Thyroid gland (tissue), 4 donors: Measurements from ENCODE around the gene QPCT. TPM values are rescaled to one million over a fixed set of nuclear protein-coding genes. Genes with fewer than 3 reads are reported as not detected.

Source experiments
- DNase-seq, 2 donors: peaks; one replicate each; pipeline ENCODE4 v3.0.0-alpha.2; 2019
- H3K27ac ChIP-seq, 3 donors: fragments of 200-600 bp; sonication (generic); 1 replicate in 2 of 3; 2 replicates in 1 of 3; pipeline ENCODE4 v1.5.1; 2016 to 2019; ENCODE audit warnings: mild to moderate bottlenecking in 1 of 3, moderate library complexity in 1 of 3
- H3K27me3 ChIP-seq: fragments of 200-600 bp; sonication (generic); one replicate; pipeline ENCODE4 v1.5.1; 2019
- H3K36me3 ChIP-seq, 2 donors: fragments of 200-600 bp; sonication (generic); one replicate each; pipeline ENCODE4 v1.5.1; 2016 to 2019
- H3K4me1 ChIP-seq, 2 donors: fragments of 200-600 bp; sonication (generic); one replicate each; pipeline ENCODE4 v1.5.1; 2017 to 2019
- H3K4me3 ChIP-seq, 3 donors: fragments of 200-600 bp; sonication (generic); replicated peaks in 1 of 3; 1 replicate in 2 of 3; 2 replicates in 1 of 3; pipeline ENCODE4 v1.5.1; 2016; ENCODE audit warnings: mild to moderate bottlenecking in 1 of 3
- H3K9me3 ChIP-seq: fragments of 200-600 bp; sonication (generic); one replicate; pipeline ENCODE4 v1.5.1; 2017
- CTCF ChIP-seq, 6 experiments: fragments of 200-600 bp in 3 of 6; fragments of 450-650 bp in 3 of 6; sonication (generic) in 3 of 6; IDR thresholded peaks; one replicate each; pipeline ENCODE4 v1.5.1; 2016 to 2019; ENCODE audit warnings: antibody characterized with exemption in 6 of 6, mild to moderate bottlenecking in 2 of 6, inconsistent platforms in 1 of 6, moderate library complexity in 1 of 6
- POLR2A ChIP-seq, 2 donors: fragments of 450-650 bp; IDR thresholded peaks; one replicate each; pipeline ENCODE4 v1.6.1; 2017; ENCODE audit warnings: antibody characterized with exemption in 2 of 2, mild to moderate bottlenecking in 2 of 2, moderate library complexity in 1 of 2
- WGBS, 2 donors: methylation state at CpG; one replicate each; pipeline ENCODE4 v1.1.5; 2017; 5-methylcytosine and 5-hydroxymethylcytosine counted together
- intact Hi-C: fragments of 100-400 bp; cut with DNase I; formaldehyde crosslinking; loops from one replicate; pipeline ENCODE4 v1.15.1; 2023
- total RNA-seq, 4 donors: library from RNA; depleted of rRNA; stranded (reverse); fragments of >200 nt; gene quantifications; one replicate each; pipeline ENCODE4 v1.2.3, GENCODE V29; 2016

QPCT gene
- total RNA-seq, 4 donors from 2014 or later, result 1.0 to 6.0 (median 4.3) TPM

- H3K27ac ChIP-seq, result no peak overlapping the region
- H3K4me3 ChIP-seq, result no peak overlapping the region
- H3K9me3 ChIP-seq, result no peaks in the 10 kb centered on the region
- no peaks in the 10 kb centered on the region for H3K4me1 ChIP-seq
- TF ChIP-seq POLR2A (IDR thresholded peaks at IDR 0.05) (no peak), CTCF (IDR thresholded peaks at IDR 0.05) (peak; percentile 69 to 97 (median 86))
- WGBS, 2 donors, result 28 to 31% methylated on average over 8 of the region's 8 CpGs
- peak in 1 of 2 donors; percentile 8 for DNase-seq
- intact Hi-C loops, result loop anchor here (5.0 kb wide), 1 partner anchor 423 kb away; no protein-coding TSS in a partner anchor
- no peaks in the 10 kb centered on the region for H3K36me3 ChIP-seq
- no peaks in the 10 kb centered on the region for H3K27me3 ChIP-seq
Observed at GRCh38 chr2:37414470-37414949, 70.1 kb downstream of the QPCT start.

- Histone ChIP-seq H3K27ac (no peak overlapping the region), H3K9me3 (no peaks in the 10 kb centered on the region), H3K4me1 (no peaks in the 10 kb centered on the region), H3K36me3 (no peaks in the 10 kb centered on the region), H3K27me3 (no peaks in the 10 kb centered on the region), H3K4me3 (no peak overlapping the region)
- TF ChIP-seq POLR2A (IDR thresholded peaks at IDR 0.05) (no peak), CTCF (IDR thresholded peaks at IDR 0.05) (no peak)
- 88 to 89% methylated on average over 7 of the region's 7 CpGs for WGBS, 2 donors
- DNase-seq, result no peak
- intact Hi-C loops, result no loop called here
Observed at GRCh38 chr2:37415128-37415820, 70.8 kb downstream of the QPCT start.

DNA sequence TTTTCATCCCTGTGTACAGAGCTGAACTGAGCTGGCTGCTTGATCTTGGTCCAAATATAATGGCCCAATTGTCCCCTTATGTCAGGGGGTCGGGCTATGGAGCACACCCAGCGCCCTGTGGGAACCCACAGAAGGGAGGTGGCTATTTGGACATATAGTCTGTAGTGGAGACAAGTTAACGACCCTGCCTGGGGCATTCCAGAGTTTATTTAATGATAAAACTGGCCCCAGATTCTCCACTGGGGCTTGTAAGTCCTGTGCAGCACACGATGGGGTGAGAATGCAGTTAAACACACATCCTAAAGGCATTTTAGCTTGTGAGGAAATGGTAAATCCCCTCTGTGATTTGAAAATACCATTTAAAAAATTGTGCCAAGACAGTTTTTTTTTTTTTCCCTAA lies 72.9 kb downstream of the QPCT start:
- Histone ChIP-seq H3K9me3 (no peaks in the 10 kb centered on the region), H3K27me3 (no peaks in the 10 kb centered on the region), H3K36me3 (no peaks in the 10 kb centered on the region), H3K4me1 (no peaks in the 10 kb centered on the region), H3K4me3 (no peak overlapping the region), H3K27ac (no peak overlapping the region)
- intact Hi-C loops, result no loop called here
- TF ChIP-seq CTCF (IDR thresholded peaks at IDR 0.05) (no peak), POLR2A (IDR thresholded peaks at IDR 0.05) (no peak)
- WGBS, 2 donors, result 59 to 63% methylated on average over 3 to 4 of the region's 4 CpGs
- DNase-seq, result no peak

GRCh38 chr2:37418956-37419355 lies 74.5 kb downstream of the QPCT start:
- WGBS, 2 donors, result 94 to 96% methylated on average over 6 of the region's 6 CpGs
- no peaks in the 10 kb centered on the region for H3K27me3 ChIP-seq
- H3K4me1 ChIP-seq, result no peaks in the 10 kb centered on the region
- H3K9me3 ChIP-seq, result no peaks in the 10 kb centered on the region
- H3K4me3 ChIP-seq, result no peak overlapping the region
- intact Hi-C loops, result no loop called here
- TF ChIP-seq CTCF (IDR thresholded peaks at IDR 0.05), result no peak
- TF ChIP-seq POLR2A (IDR thresholded peaks at IDR 0.05), result no peak
- no peak overlapping the region for H3K27ac ChIP-seq
- no peak for DNase-seq
- no peaks in the 10 kb centered on the region for H3K36me3 ChIP-seq

GRCh38 chr2:37421686-37422085 lies 77.3 kb downstream of the QPCT start:
- no peak overlapping the region for H3K4me3 ChIP-seq
- H3K4me1 ChIP-seq, result no peaks in the 10 kb centered on the region
- no peak for TF ChIP-seq POLR2A (IDR thresholded peaks at IDR 0.05)
- TF ChIP-seq CTCF (IDR thresholded peaks at IDR 0.05), result no peak
- intact Hi-C loops, result no loop called here
- DNase-seq, result no peak
- no peaks in the 10 kb centered on the region for H3K36me3 ChIP-seq
- no peaks in the 10 kb centered on the region for H3K27me3 ChIP-seq
- no peaks in the 10 kb centered on the region for H3K9me3 ChIP-seq
- 89 to 95% methylated on average over 6 of the region's 6 CpGs for WGBS, 2 donors
- H3K27ac ChIP-seq, result no peak overlapping the region
